Erythroblast (primary cell): ENCODE results near the gene RHBDL1.

ENCODE experiments used
- GATA1 ChIP-seq: IDR thresholded peaks from 2 replicates; pipeline ENCODE4 v1.6.1; 2011; ENCODE audit warnings: low read depth, mild to moderate bottlenecking, control low read depth, low read length, moderate library complexity
- POLR2A ChIP-seq: IDR thresholded peaks from 2 replicates; pipeline ENCODE4 v1.6.1; 2011; ENCODE audit warnings: mild to moderate bottlenecking, low read length

DNA sequence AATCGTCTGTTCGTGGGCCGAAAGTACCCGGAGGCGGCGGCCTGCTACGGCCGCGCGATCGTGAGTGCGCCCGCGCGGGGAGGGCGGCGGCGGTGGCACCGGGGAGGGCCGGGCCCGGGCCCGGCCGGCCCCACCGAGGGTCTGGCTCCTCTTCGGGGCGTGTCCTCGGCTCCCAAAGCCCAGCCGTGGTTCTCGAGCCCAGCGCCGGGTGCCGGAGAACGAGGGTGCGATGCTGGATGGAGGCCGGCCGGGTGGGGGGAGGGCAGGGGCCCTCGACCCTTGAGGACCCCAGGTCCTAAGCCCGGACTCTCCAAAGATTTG lies 5.1 kb downstream of the RHBDL1 start:
- TF ChIP-seq POLR2A (no peak), GATA1 (no peak)
